ENCODE results near the gene TRAPPC10.
"Not testable (repeated sequence)": the region's sequence is repeated elsewhere in the genome, so short reads cannot be mapped to it uniquely, and the experiment has no call there.

Gene TRAPPC10

GRCh38 chr21:44098964-44099363 is 86.9 kb downstream of the TRAPPC10 start:
- not testable (repeated sequence) for DNase-seq

DNA sequence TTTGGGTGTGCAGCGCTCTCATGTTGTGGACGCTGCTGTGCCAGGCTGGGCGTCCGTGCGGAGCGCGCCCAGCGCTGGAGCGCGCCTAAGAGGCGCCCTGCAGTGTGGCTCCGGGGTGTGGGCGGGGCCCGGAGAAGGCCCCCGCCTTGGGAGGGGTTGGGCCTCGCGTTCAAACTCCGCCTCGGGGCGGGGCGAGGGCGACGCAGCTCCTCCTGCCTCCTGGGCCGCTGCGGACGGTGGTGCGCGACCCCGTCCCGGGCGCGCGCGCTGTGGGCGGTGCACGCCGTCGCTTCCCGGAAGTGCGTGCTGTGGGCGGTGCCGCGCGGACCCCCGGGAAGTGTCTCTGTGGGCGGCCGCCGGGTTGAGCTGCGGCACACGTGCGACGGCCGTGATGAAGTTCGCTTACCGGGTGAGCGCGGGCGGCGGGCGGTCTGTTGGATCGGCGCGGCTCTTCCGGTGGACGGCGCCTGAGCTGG is 95.0 kb downstream of the TRAPPC10 start, which contains the start of gene PWP2:
PWP2 (plus strand) TSS at position 374 of the 476 bp plus-strand sequence; CDS start at position 392, 18 bp downstream.
- DNase-seq: not testable (repeated sequence)

- DNase-seq: not testable (repeated sequence)
Measured at GRCh38 chr21:44107589-44107988, 95.5 kb downstream of the TRAPPC10 start.

GRCh38 chr21:44113702-44114371 is 101.7 kb downstream of the TRAPPC10 start:
- not testable (repeated sequence) for DNase-seq

- not testable (repeated sequence) for DNase-seq
Measured at GRCh38 chr21:44122131-44122530, 110.0 kb downstream of the TRAPPC10 start.

DNA sequence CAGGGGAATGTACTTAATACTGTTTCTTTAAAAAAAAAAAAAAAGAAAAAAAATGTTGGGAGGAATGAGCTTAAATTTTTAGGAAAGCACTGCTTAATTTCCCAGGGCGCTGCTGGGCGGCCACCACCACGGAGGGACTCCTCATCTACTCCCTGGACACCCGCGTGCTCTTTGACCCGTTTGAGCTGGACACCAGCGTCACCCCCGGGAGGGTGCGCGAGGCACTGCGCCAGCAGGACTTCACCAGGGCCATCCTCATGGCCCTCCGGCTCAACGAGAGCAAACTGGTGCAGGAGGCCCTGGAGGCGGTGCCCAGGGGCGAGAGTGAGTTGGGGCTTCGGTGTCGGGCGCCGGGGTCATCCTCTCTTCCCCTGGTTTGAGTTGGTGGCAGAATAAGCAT is 115.7 kb downstream of the TRAPPC10 start:
- DNase-seq: not testable (repeated sequence)

DNA sequence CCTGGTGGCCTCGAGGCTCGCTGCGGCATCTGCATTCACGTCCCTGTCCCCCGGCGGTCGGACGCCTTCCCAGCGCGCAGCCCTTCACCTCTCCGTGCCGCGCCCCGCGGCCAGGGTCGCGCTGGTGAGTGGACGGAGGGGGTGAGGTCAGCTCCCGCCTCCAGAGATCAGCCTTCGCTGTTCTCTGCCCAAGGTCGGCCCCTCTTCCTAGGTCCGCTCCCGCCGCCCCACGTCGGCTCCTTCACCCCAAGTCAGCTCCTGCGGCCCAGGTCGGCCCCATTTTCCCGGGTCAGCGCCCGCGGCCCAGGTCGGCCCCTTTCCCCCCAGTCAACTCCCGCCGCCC is 121.6 kb downstream of the TRAPPC10 start:
- not testable (repeated sequence) for DNase-seq

- DNase-seq: not testable (repeated sequence)
Measured at GRCh38 chr21:44134732-44135131, 122.6 kb downstream of the TRAPPC10 start.

DNA sequence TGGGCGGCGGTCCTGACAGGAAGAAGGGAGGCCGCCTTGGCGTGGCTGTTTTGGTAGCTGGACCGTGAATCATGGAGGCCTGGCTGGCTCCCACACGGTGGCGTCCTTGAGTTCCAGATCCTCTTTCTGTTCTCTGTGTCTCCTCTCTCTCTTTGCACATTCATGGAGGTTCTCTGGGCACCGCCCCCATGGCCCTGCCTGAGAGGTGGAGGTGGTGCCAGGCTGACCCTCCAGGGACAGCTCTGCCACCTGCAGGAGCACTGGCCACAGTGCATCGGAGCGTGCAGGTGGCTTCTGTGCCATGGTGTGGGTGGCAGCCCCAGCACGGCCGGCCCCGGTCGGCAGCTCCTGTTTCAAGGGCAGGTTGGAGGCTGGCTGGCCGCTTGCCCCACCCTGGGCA is 125.9 kb downstream of the TRAPPC10 start:
- DNase-seq: not testable (repeated sequence)

- DNase-seq: not testable (repeated sequence)
Measured at GRCh38 chr21:44139787-44140551, 127.9 kb downstream of the TRAPPC10 start.

- not testable (repeated sequence) for DNase-seq
Measured at GRCh38 chr21:44140552-44140932, 128.4 kb downstream of the TRAPPC10 start.

DNA sequence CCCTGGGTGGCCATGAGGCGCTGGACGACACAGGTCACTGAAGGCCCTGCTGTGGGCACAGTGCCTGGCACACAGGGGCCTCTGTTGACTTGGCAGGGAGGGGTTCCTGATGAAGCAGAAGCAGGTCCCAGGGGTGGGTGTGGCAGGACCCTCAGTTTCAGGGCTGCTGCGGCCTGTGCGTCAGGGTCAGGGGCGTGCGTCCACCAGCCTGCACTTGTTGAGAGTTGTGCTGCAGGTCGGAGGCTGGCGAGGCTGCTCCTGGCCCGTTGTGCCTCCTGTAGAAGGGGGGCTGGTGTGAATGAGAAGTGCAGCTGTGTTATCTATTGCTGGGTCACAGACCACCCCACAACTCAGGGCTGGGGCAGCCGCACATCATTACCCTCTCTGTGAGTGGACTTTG is 130.4 kb downstream of the TRAPPC10 start:
- not testable (repeated sequence) for DNase-seq

DNA sequence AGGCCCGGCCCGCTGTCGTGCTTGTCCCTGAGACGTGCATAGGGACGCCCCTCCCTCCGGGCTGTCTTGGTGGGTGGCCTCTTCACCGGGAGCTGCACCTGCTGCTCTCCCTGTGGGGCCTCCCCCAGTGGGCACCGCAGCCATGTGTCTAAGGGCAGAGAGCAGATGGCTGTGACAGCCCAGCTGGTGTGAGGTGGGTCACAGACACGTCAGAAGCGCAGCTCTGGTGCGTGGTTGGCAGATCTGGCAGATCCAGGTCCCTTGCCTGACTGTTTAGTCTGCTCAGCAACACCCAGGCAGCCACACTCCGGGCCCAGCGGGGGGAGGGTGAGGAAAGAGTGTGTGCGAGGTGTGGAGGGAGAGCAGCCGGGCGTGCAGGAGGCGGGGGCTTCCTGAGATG is 131.3 kb downstream of the TRAPPC10 start:
- DNase-seq: not testable (repeated sequence)

- DNase-seq: not testable (repeated sequence)
Measured at GRCh38 chr21:44143996-44144395, 131.9 kb downstream of the TRAPPC10 start.

GRCh38 chr21:44144784-44145602 is 132.9 kb downstream of the TRAPPC10 start:
- DNase-seq: not testable (repeated sequence)

DNA sequence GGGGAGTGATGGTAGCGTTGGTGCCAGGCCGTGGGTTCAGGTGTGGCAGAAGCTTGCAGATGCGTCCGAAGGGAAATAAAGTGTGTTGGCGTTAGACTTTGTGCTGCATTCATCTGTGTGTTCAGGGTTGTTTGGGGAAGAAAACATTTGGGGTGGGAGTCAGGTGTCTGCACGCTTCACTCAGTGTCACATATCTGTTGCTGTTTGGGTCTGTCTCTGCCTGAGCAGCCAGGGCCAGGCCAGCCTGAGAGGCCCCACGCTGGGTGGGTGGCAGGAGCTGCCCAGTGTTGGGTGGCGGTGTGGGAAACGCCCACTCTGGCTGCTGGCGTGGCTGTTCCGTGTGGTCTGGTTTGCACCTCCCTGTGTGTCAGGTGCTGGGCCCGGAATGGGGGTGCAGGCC is 133.5 kb downstream of the TRAPPC10 start:
- not testable (repeated sequence) for DNase-seq

GRCh38 chr21:44147108-44147507 is 135.0 kb downstream of the TRAPPC10 start:
- not testable (repeated sequence) for DNase-seq

DNA sequence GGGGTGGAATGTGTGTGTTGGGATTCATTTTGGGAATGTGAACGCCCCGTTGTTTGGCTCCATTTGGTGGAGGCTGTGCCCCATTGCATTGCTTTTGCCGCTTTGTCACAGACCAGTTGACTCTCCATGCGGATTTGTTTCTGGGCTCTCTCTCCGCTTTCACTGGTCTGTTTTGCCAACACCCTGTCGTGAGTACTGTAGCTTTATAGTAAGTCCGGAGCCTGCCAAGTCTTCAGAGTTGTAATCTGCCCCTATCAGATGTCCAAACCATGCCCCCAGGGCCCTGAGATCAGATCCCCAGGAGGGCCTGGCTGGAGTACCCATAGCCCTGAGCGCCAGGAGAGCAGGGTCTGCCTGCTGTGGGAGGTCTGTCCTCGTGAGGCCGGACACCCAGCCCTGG is 138.1 kb downstream of the TRAPPC10 start:
- not testable (repeated sequence) for DNase-seq

- not testable (repeated sequence) for DNase-seq
Measured at GRCh38 chr21:44153214-44153888, 141.2 kb downstream of the TRAPPC10 start.

DNA sequence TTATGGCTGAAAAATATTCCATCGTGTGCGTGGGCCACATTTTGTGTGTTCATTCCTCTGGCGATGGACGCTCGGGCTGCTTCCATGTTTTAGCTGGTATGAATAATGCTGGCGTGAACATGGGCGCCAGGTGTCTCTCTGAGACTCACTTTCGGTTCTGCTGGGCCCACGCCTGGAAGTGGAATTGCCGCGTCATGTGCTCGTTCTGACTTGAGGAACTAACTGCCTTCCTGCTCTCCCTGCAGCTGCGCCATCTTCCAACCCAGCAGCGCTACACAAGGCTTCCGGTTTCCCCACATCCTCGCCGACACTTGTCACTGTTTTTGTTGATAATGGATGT is 141.8 kb downstream of the TRAPPC10 start:
- DNase-seq: not testable (repeated sequence)

DNA sequence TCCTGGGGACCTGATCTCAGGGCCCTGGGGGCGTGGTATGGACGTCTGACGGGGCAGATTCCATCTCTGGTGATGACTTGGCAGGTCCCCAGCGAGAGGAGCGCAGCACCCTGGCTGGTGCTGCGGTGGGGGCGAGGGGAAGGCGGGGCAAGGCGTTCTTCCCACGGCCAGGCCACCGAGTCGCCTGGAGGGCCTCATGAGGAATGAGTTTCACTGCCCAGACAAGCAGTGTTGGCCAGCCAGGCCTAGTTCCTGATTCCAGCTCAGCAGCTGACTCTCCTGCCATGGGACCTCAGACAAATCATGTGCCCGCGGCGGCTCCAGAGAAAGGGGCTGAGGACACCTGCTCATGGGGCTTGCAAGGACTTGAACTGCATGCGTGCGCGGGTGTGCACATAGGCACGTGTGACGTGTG is 142.7 kb downstream of the TRAPPC10 start:
- DNase-seq: not testable (repeated sequence)

DNA sequence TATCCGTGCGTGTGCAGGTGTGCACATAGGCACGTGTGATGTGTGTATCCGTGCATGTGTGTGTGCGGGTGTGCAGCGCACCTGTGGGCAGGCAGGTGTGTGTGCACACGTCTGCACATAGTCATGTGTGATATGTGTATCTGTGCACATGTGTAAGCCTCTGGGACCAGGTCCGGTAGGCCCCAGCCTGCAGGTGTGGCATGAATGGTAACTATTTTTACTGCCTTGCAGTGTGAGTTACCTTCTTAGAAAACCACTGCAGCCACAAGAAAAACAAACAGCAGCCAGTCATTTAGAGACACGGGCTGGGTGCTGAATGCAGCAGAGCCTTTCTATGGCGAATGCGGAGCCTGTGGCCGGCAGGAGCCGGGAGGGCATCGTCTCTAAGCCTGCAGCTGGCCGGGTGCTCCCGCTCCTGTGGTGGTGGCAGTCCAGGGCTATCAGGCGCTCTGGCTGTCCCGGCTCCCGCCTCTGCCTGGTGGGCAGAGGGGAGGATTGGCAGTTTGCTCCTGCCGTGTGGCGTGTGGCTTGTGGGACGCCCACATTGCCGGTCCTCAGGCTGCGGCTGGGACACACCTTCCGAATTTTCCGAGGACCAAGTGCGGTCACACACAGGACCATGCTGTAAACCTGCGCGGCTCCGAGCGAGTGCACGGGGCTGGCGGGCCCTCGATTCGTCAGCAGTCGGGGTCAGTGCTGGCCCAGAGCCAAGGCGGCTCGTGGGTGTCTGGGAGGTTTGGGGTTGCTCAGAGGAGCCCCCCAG is 143.3 kb downstream of the TRAPPC10 start:
- not testable (repeated sequence) for DNase-seq

Data from SIG-M5 (cell line).